Measurements from ENCODE around the gene PCED1B.

Gene PCED1B

DNA sequence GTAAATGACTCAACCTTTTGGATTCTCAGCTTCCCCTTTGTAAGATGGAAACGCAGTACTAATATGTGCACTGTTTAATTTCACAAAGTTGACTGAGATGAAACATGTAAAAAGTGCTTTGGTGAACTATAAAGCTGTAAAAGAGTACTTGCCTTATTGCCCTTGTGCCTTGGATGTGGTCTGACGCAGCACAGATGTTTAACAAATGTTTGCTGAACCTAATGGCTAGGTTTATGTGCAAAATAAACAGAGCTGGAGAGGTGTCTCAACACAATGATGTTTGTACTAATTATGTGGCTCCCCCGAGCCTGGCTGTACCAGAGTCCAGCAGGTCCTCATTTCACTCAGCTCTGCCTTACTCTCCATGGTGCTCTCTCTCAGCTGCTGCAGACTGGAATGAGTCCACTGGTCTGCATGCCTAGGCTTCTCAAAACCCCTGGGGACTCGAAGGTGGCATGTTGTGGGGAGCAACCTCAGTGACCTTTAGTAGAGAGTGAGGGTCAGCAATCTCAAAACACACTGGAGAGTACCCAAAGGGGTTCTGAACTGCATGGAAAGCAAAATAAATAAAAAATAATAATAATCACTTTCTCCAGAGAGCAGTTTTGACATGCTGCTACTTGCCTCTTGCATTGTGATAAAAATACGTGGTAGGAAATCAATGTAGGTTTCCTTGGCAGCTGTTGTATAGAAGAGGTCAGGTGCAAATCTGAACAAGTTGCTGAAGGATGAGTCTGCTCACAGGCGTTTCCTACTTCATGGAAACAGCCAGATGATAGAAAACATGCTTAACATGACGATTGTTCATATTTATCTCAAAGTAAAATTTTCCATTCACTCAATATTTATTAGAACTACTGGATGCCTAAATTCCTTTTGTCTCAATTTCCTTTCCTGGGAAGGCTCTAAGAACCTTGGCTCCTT is 8.9 kb downstream of the PCED1B start:
- peaks cover 17% of the 10 kb centered on the region for H3K4me1 Mint-ChIP-seq (ENCODE audit: low read depth)
- H3K36me3 Mint-ChIP-seq (ENCODE audit: low read depth), result no peaks in the 10 kb centered on the region
- H3K27me3 Mint-ChIP-seq, result peaks cover 3% of the 10 kb centered on the region
- intact Hi-C loops (cut with micrococcal nuclease), result no loop called here
- H3K27ac Mint-ChIP-seq, result no peak overlapping the region
- H3K9me3 Mint-ChIP-seq, result no peaks in the 10 kb centered on the region
- no peak overlapping the region for H3K4me3 Mint-ChIP-seq

- H3K4me1 Mint-ChIP-seq (ENCODE audit: low read depth), result no peaks in the 10 kb centered on the region
- H3K27me3 Mint-ChIP-seq, result peaks cover 3% of the 10 kb centered on the region
- H3K9me3 Mint-ChIP-seq, result no peaks in the 10 kb centered on the region
- H3K4me3 Mint-ChIP-seq, result no peak overlapping the region
- intact Hi-C loops (cut with micrococcal nuclease), result no loop called here
- no peaks in the 10 kb centered on the region for H3K36me3 Mint-ChIP-seq (ENCODE audit: low read depth)
- H3K27ac Mint-ChIP-seq, result no peak overlapping the region
Observed at GRCh38 chr12:47091009-47091408, 11.6 kb downstream of the PCED1B start.

DNA sequence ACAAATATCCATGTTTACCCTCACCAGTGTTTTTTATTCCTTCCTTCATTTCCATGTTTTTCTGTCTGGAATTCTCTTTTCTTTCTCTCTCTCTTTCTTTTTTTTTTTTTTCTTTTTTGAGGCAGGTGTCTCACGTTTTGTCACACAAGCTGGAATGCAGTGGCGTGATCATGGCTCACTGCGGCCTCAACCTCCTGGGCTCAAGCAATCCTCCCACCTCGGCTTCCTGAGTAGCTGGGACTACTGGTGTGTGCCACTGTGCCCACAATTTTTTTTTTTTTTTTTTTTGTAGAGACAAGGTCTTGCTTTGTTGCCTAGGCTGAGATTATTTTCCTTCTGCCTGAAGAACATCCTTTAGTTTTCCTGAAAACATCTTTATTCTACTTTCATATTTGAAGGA is 15.4 kb downstream of the PCED1B start:
- Mint-ChIP-seq H3K27me3 (peaks cover 3% of the 10 kb centered on the region), H3K9me3 (no peaks in the 10 kb centered on the region), H3K4me3 (no peak overlapping the region), H3K4me1 (ENCODE audit: low read depth) (no peaks in the 10 kb centered on the region), H3K27ac (no peak overlapping the region), H3K36me3 (ENCODE audit: low read depth) (no peaks in the 10 kb centered on the region)
- intact Hi-C loops (cut with micrococcal nuclease), result no loop called here

GRCh38 chr12:47095446-47096236 is 16.2 kb downstream of the PCED1B start:
- H3K36me3 Mint-ChIP-seq (ENCODE audit: low read depth), result no peaks in the 10 kb centered on the region
- no peaks in the 10 kb centered on the region for H3K9me3 Mint-ChIP-seq
- no peaks in the 10 kb centered on the region for H3K4me1 Mint-ChIP-seq (ENCODE audit: low read depth)
- H3K27me3 Mint-ChIP-seq, result peaks cover 3% of the 10 kb centered on the region
- H3K4me3 Mint-ChIP-seq, result no peak overlapping the region
- intact Hi-C loops (cut with micrococcal nuclease), result no loop called here
- no peak overlapping the region for H3K27ac Mint-ChIP-seq

DNA sequence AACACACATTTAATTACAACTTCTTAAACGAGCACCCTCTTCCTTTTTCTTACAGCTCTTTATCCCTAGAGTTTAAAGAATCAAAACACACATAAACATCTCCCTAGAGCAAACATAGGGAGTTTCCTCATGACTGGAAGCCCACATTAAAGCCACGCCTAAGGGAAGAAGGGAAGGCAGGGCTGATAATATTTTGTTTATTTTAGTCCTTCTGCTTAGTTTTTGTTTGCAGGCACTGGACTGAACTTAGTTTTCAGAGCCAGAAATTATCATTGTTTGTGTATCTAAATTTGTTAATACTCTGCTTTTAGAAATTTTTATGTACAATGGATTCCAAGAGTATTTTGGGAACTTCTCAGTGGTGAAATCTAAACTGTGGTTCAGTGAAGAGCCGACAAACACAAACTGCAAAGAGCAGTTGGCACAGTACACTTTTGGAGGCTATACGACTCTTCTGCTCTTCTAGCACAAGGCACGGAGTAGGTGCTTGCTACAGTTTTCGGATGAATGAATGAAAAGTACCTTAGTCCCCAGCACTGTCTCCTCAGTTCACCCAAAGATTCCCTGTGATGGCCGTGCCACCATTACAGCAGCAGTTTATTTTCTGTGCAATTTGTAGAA is 18.0 kb downstream of the PCED1B start:
- H3K27me3 Mint-ChIP-seq, result peaks cover 3% of the 10 kb centered on the region
- H3K4me1 Mint-ChIP-seq (ENCODE audit: low read depth), result no peaks in the 10 kb centered on the region
- H3K4me3 Mint-ChIP-seq, result no peak overlapping the region
- no peak overlapping the region for H3K27ac Mint-ChIP-seq
- no peaks in the 10 kb centered on the region for H3K9me3 Mint-ChIP-seq
- no peaks in the 10 kb centered on the region for H3K36me3 Mint-ChIP-seq (ENCODE audit: low read depth)
- intact Hi-C loops (cut with micrococcal nuclease), result no loop called here

- intact Hi-C loops (cut with micrococcal nuclease), result no loop called here
- Mint-ChIP-seq H3K4me3 (no peak overlapping the region), H3K27me3 (peaks cover 2% of the 10 kb centered on the region), H3K9me3 (no peaks in the 10 kb centered on the region), H3K4me1 (ENCODE audit: low read depth) (no peaks in the 10 kb centered on the region), H3K27ac (no peak overlapping the region), H3K36me3 (ENCODE audit: low read depth) (no peaks in the 10 kb centered on the region)
Observed at GRCh38 chr12:47098099-47098498, 18.7 kb downstream of the PCED1B start.

DNA sequence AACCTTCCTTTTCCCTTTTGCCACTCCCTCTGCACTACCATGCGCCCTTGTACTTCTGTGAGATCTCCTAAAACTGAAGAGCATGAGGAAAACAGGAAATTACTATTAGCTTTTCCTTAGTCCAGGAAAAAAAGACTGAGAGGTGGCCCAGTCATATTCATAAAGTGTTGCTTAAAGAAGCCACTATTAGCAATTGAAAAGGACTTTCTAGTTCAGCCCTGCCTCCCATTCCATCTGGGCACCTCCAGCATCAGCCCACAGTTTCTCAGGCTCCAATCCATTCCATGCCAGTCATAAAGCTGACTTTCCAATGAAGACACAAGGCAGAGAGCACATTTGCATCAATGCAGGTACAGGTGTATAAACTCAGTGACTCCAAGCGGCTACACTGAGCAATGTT is 20.2 kb downstream of the PCED1B start:
- Mint-ChIP-seq H3K27ac (no peak overlapping the region), H3K27me3 (no peaks in the 10 kb centered on the region)

GRCh38 chr12:47100160-47100559 is 20.7 kb downstream of the PCED1B start:
- no peaks in the 10 kb centered on the region for H3K9me3 Mint-ChIP-seq
- no peaks in the 10 kb centered on the region for H3K36me3 Mint-ChIP-seq (ENCODE audit: low read depth)
- H3K27ac Mint-ChIP-seq, result no peak overlapping the region
- H3K27me3 Mint-ChIP-seq, result no peaks in the 10 kb centered on the region
- no peaks in the 10 kb centered on the region for H3K4me1 Mint-ChIP-seq (ENCODE audit: low read depth)
- intact Hi-C loops (cut with micrococcal nuclease), result no loop called here
- H3K4me3 Mint-ChIP-seq, result no peak overlapping the region

More for the DNA sequence above, 20.2 kb downstream of the PCED1B start:
- Mint-ChIP-seq H3K4me3 (no peak overlapping the region), H3K36me3 (ENCODE audit: low read depth) (no peaks in the 10 kb centered on the region), H3K4me1 (ENCODE audit: low read depth) (no peaks in the 10 kb centered on the region), H3K9me3 (no peaks in the 10 kb centered on the region)
- intact Hi-C loops (cut with micrococcal nuclease), result no loop called here

DNA sequence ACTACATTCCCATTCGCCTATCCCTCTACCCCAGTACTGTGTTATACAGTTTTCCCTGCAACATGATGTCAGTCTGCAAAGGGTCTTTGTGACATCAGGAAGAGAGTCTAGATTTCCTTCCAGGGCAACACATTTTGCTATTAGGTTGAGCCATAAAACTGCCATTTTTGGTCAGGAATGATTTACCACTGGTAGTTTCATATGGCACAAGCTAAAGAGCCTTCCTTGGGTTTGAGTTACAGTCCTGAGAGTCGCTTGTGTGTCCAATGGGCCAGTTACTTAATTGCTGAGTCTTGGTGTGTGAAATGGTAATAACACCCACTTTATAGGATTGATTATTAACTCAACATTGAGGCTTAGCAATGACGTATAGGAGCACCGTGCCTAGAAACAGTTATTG is 23.0 kb downstream of the PCED1B start:
- H3K4me3 Mint-ChIP-seq, result no peak overlapping the region

GRCh38 chr12:47102845-47103651 is 23.6 kb downstream of the PCED1B start:
- intact Hi-C loops (cut with micrococcal nuclease), result no loop called here
- H3K27me3 Mint-ChIP-seq, result no peaks in the 10 kb centered on the region
- no peaks in the 10 kb centered on the region for H3K9me3 Mint-ChIP-seq
- no peak overlapping the region for H3K27ac Mint-ChIP-seq
- no peaks in the 10 kb centered on the region for H3K4me1 Mint-ChIP-seq (ENCODE audit: low read depth)
- no peaks in the 10 kb centered on the region for H3K36me3 Mint-ChIP-seq (ENCODE audit: low read depth)
- no peak overlapping the region for H3K4me3 Mint-ChIP-seq

More for the DNA sequence above, 23.0 kb downstream of the PCED1B start:
- H3K4me1 Mint-ChIP-seq (ENCODE audit: low read depth), result no peaks in the 10 kb centered on the region
- H3K9me3 Mint-ChIP-seq, result no peaks in the 10 kb centered on the region
- no peaks in the 10 kb centered on the region for H3K27me3 Mint-ChIP-seq
- no peaks in the 10 kb centered on the region for H3K36me3 Mint-ChIP-seq (ENCODE audit: low read depth)
- H3K27ac Mint-ChIP-seq, result no peak overlapping the region
- intact Hi-C loops (cut with micrococcal nuclease), result no loop called here

DNA sequence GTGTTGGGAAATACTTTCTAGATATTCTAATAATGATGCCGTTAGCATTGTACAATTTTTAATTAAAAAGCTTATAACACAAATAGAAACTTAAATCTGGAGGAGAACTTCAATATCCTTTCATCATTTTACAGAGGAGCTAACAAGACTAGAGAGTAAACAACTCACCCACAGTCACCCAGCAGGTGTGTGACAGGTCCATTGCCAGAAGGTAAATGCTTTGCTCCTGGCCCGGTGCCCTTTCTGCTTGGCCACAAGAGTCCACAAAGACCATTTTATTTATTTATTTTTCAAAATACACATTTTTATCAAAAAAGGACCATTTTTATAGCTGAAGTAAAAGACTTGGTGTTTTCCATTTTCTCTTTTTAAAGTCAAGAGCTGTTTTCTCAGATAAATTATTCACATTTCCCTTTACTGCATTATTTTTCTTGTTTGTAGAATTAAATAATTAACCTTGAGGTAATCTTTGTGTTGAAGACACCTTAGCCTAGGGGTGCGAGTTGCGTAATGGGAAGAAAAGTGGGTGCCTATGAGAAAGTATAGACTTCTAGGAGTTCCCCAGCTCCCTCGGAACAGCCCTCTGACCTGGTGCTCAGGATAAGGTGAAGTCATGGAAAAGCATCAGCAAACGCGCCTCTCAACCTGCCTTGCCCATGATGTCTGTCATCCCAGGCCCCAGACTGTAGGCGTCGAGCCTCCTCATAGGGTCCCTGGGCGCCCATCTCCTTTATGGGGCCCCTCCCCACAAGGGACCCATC is 26.7 kb downstream of the PCED1B start:
- Mint-ChIP-seq H3K27me3 (no peaks in the 10 kb centered on the region), H3K36me3 (ENCODE audit: low read depth) (no peaks in the 10 kb centered on the region)
- intact Hi-C loops (cut with micrococcal nuclease), result no loop called here

DNA sequence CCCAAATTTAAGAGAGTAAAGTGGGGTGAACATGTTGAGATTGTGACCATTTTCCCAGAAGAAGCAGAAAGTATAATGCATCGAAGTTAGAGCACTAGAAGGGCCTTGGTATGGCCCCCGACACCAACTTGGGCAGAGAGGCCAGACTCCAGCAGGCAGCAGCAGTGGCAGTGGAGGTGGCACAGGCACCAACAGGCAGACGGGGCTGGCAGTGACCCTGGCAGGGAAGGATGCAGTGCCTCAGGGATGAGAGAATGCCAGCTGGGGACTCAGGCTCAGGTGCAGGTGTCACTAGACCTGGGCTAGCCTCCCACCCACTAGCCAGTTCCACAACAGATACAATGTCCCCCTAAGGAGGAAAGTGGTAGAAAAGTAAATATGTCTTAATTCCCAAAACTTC is 28.0 kb downstream of the PCED1B start:
- H3K9me3 Mint-ChIP-seq, result no peaks in the 10 kb centered on the region
- H3K27me3 Mint-ChIP-seq, result no peaks in the 10 kb centered on the region
- H3K27ac Mint-ChIP-seq, result no peak overlapping the region
- H3K36me3 Mint-ChIP-seq (ENCODE audit: low read depth), result no peaks in the 10 kb centered on the region
- no peaks in the 10 kb centered on the region for H3K4me1 Mint-ChIP-seq (ENCODE audit: low read depth)
- intact Hi-C loops (cut with micrococcal nuclease), result no loop called here
- H3K4me3 Mint-ChIP-seq, result no peak overlapping the region

More for the DNA sequence above, 26.7 kb downstream of the PCED1B start:
- Mint-ChIP-seq H3K4me3 (no peak overlapping the region), H3K9me3 (no peaks in the 10 kb centered on the region), H3K27ac (no peak overlapping the region), H3K4me1 (ENCODE audit: low read depth) (no peaks in the 10 kb centered on the region)

DNA sequence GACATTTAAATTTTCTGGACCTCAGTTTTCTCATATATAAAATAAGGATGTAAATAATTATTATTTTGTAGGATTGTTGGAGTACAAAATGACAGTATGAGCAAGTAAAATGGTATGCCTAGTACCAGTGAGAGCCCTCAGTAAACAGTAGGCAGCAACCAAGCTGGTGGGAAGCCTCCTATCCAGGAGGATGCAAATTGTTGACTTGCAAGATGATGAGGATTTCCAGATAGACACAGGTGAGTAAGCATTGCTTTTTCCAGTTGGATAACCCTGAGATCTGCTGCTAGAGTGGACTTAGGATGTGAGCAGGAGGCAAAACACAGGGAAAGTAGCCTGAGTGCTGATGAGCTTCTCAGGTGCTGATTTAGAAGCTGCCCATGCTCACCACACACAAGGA is 28.5 kb downstream of the PCED1B start:
- Mint-ChIP-seq H3K36me3 (ENCODE audit: low read depth) (no peaks in the 10 kb centered on the region), H3K4me3 (no peak overlapping the region), H3K9me3 (no peaks in the 10 kb centered on the region), H3K4me1 (ENCODE audit: low read depth) (no peaks in the 10 kb centered on the region), H3K27ac (no peak overlapping the region), H3K27me3 (no peaks in the 10 kb centered on the region)
- intact Hi-C loops (cut with micrococcal nuclease), result no loop called here

Measured in dendritic cell treated with granulocyte-macrophage colony-stimulating factor and Interleukin-4, amounts not matched to agents 40 ng/mL and 50 ng/mL, for 4 days (primary cell).